SK-N-SH treated with all-trans-retinoic acid at 6 μM for 48 hours (cell line): Measurements from ENCODE around the gene SMCO4.

Source experiments
- ATAC-seq: fragments of 200-7000 bp; cut with Tn5 transposase; 3 replicates; pipeline ENCODE4 v1.9.1; 2020; ENCODE audit warnings: mild to moderate bottlenecking, moderate library complexity
- ARNTL ChIP-seq: fragments of 450-650 bp; formaldehyde crosslinking; IDR thresholded peaks from 2 replicates; pipeline ENCODE4 v1.5.0; 2020; ENCODE audit warnings: low read depth, mild to moderate bottlenecking, moderate library complexity, borderline replicate concordance
- BACH2 ChIP-seq: fragments of 250-450 bp; sonication (Bioruptor Pico); IDR thresholded peaks from 2 replicates; pipeline ENCODE4 v1.9.0; 2021; ENCODE audit warnings: mild to moderate bottlenecking, borderline replicate concordance
- CSDC2 ChIP-seq: fragments of 250-450 bp; sonication (Bioruptor Pico); IDR thresholded peaks from 2 replicates; pipeline ENCODE4 v1.5.0; 2020; ENCODE audit warnings: mild to moderate bottlenecking, moderate library complexity
- CSRNP3 ChIP-seq: fragments of 250-450 bp; sonication (Bioruptor Pico); IDR thresholded peaks from 2 replicates; pipeline ENCODE4 v1.5.1; 2021; ENCODE audit warnings: mild to moderate bottlenecking, moderate library complexity
- ESRRG ChIP-seq: fragments of 250-450 bp; sonication (Bioruptor Pico); IDR thresholded peaks from 2 replicates; pipeline ENCODE4 v1.6.1; 2021; ENCODE audit warnings: mild to moderate bottlenecking
- GLIS3 ChIP-seq: fragments of 250-450 bp; sonication (Bioruptor Pico); IDR thresholded peaks from 2 replicates; pipeline ENCODE4 v1.5.0; 2020; ENCODE audit warnings: mild to moderate bottlenecking, moderate library complexity
- ISL1 ChIP-seq: fragments of 250-450 bp; sonication (Bioruptor Pico); IDR thresholded peaks from 2 replicates; pipeline ENCODE4 v2.1.2; 2022; ENCODE audit warnings: mild to moderate bottlenecking, moderate library complexity
- OSR1 ChIP-seq: fragments of 250-450 bp; sonication (Bioruptor Pico); IDR thresholded peaks from 2 replicates; pipeline ENCODE4 v1.8.0; 2022; ENCODE audit warnings: moderate library complexity, mild to moderate bottlenecking, inconsistent platforms
- PATZ1 ChIP-seq: fragments of 250-450 bp; sonication (Bioruptor Pico); IDR thresholded peaks from 2 replicates; pipeline ENCODE4 v1.8.0; 2020; ENCODE audit warnings: mild to moderate bottlenecking, moderate library complexity, borderline replicate concordance
- PPARA ChIP-seq: fragments of 250-450 bp; sonication (Bioruptor Pico); IDR thresholded peaks from 2 replicates; pipeline ENCODE4 v1.5.0; 2020; ENCODE audit warnings: mild to moderate bottlenecking, borderline replicate concordance
- RARB ChIP-seq: fragments of 250-450 bp; sonication (Bioruptor Pico); IDR thresholded peaks from 2 replicates; pipeline ENCODE4 v1.8.0; 2021; ENCODE audit warnings: mild to moderate bottlenecking, moderate library complexity
- SNAI2 ChIP-seq: fragments of 250-450 bp; sonication (Bioruptor Pico); IDR thresholded peaks from 2 replicates; pipeline ENCODE4 v1.5.0; 2020; ENCODE audit warnings: mild to moderate bottlenecking, moderate library complexity
- TCF4 ChIP-seq: fragments of 250-450 bp; sonication (Bioruptor Pico); IDR thresholded peaks from 2 replicates; pipeline ENCODE4 v1.8.0; 2021; ENCODE audit warnings: mild to moderate bottlenecking, moderate library complexity, borderline replicate concordance
- TOX ChIP-seq: fragments of 250-450 bp; sonication (Bioruptor Pico); IDR thresholded peaks from 2 replicates; pipeline ENCODE4 v1.8.0; 2021; ENCODE audit warnings: mild to moderate bottlenecking, moderate library complexity, borderline replicate concordance
- TSHZ2 ChIP-seq: fragments of 250-450 bp; sonication (Bioruptor Pico); IDR thresholded peaks from 2 replicates; pipeline ENCODE4 v1.5.0; 2020; ENCODE audit warnings: mild to moderate bottlenecking, moderate library complexity
- ZFP30 ChIP-seq: fragments of 450-650 bp; formaldehyde crosslinking; IDR thresholded peaks from 2 replicates; pipeline ENCODE4 v1.5.0; 2022; ENCODE audit warnings: mild to moderate bottlenecking, moderate library complexity
- ZNF565 ChIP-seq: fragments of 450-650 bp; formaldehyde crosslinking; conservative IDR thresholded peaks from 2 replicates; pipeline ENCODE4 v1.5.0; 2020; ENCODE audit warnings: low read depth, mild to moderate bottlenecking, moderate library complexity
- ZNF70 ChIP-seq: fragments of 450-650 bp; formaldehyde crosslinking; IDR thresholded peaks from 2 replicates; pipeline ENCODE4 v1.5.0; 2020; ENCODE audit warnings: mild to moderate bottlenecking, moderate library complexity
- ZNF8 ChIP-seq: fragments of 450-650 bp; formaldehyde crosslinking; IDR thresholded peaks from 2 replicates; pipeline ENCODE4 v1.5.0; 2020; ENCODE audit warnings: mild to moderate bottlenecking, moderate library complexity
- TF ChIP-seq, protein P1 (sequence below): fragments of 250-450 bp; sonication (Bioruptor Pico); IDR thresholded peaks from 2 replicates; pipeline ENCODE4 v1.8.0; 2021; ENCODE audit warnings: low read depth, mild to moderate bottlenecking, moderate library complexity, borderline replicate concordance
- TF ChIP-seq, protein P2 (sequence below): fragments of 250-450 bp; sonication (Bioruptor Pico); IDR thresholded peaks from 2 replicates; pipeline ENCODE4 v1.5.1; 2020; ENCODE audit warnings: low read depth, mild to moderate bottlenecking, moderate library complexity

Gene SMCO4

DNA sequence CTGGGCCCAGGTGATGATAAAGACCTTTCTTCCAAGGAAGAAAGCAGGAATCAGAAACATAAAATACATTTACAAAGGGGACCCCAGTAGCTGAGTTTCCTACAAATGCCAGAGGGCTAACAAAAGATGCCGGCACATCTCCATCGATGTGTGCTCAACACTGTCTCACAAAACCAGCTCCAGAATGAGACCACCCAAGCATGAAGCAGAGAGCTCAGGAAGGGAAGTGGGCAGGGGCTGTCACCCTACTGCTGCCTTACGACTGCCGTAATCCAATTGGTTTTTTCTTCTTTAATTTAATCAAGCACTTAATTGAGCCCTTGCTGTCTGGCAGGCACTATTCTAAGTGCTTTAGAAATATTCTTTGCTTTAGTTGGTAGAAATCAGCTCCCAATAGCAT lies 26.1 kb downstream of the SMCO4 start:
- TF ChIP-seq ARNTL: no peak
- TF ChIP-seq ESRRG (CRISPR knock-in tag): no peak
- ATAC-seq: no peak

GRCh38 chr11:93515441-93516025 lies 27.7 kb downstream of the SMCO4 start:
- TF ChIP-seq BACH2: no peak
- TF ChIP-seq ZFP30 (CRISPR knock-in tag): no peak
- no peak for TF ChIP-seq TOX
- TF ChIP-seq ISL1: no peak
- TF ChIP-seq PATZ1 (CRISPR knock-in tag): no peak
- TF ChIP-seq RARB: no peak
- no peak for TF ChIP-seq CSRNP3 (CRISPR knock-in tag)
- TF ChIP-seq, protein P1, sequence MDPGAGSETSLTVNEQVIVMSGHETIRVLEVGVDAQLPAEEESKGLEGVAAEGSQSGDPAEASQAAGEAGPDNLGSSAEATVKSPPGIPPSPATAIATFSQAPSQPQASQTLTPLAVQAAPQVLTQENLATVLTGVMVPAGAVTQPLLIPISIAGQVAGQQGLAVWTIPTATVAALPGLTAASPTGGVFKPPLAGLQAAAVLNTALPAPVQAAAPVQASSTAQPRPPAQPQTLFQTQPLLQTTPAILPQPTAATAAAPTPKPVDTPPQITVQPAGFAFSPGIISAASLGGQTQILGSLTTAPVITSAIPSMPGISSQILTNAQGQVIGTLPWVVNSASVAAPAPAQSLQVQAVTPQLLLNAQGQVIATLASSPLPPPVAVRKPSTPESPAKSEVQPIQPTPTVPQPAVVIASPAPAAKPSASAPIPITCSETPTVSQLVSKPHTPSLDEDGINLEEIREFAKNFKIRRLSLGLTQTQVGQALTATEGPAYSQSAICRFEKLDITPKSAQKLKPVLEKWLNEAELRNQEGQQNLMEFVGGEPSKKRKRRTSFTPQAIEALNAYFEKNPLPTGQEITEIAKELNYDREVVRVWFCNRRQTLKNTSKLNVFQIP (CRISPR knock-in tag): no peak
- TF ChIP-seq, all 23 proteins: peak for 0
- no peak for ATAC-seq

DNA sequence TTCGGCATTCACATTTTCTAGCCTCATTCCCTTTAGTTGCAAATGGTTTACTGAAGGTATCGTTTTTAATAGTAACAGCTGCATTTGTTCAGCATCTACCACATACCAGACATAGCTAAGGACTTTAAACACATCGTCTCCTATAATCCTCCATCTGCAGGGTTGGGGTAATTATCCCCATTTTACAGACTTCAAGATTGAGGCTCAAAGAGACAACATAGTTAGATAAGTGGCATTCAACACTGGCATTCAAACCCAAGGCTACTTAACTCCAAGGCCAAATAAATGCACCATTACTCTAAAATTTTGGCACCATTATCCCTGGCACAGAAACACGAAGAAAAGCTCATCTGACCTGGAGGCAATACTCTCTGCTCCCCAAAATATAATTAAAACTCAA lies 28.5 kb downstream of the SMCO4 start:
- ATAC-seq: no peak
- TF ChIP-seq TSHZ2 (CRISPR knock-in tag) (no peak), GLIS3 (CRISPR knock-in tag) (no peak)
- TF ChIP-seq, protein P2, sequence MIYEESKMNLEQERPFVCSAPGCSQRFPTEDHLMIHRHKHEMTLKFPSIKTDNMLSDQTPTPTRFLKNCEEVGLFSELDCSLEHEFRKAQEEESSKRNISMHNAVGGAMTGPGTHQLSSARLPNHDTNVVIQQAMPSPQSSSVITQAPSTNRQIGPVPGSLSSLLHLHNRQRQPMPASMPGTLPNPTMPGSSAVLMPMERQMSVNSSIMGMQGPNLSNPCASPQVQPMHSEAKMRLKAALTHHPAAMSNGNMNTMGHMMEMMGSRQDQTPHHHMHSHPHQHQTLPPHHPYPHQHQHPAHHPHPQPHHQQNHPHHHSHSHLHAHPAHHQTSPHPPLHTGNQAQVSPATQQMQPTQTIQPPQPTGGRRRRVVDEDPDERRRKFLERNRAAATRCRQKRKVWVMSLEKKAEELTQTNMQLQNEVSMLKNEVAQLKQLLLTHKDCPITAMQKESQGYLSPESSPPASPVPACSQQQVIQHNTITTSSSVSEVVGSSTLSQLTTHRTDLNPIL (CRISPR knock-in tag): no peak

GRCh38 chr11:93513772-93514171 lies 29.4 kb downstream of the SMCO4 start:
- peak; percentile 40; the same call in 1 of the 3 replicates for ATAC-seq
- TF ChIP-seq PPARA: no peak
- peak; percentile 71; the same call in 1 of the 2 replicates for TF ChIP-seq CSRNP3 (CRISPR knock-in tag)
- TF ChIP-seq ZNF8 (CRISPR knock-in tag): peak; percentile 42; the same call in 1 of the 2 replicates
- TF ChIP-seq CSDC2 (CRISPR knock-in tag): no peak
- TF ChIP-seq ZNF565 (CRISPR knock-in tag): no peak
- TF ChIP-seq, protein P2 (CRISPR knock-in tag): no peak
- TF ChIP-seq TSHZ2 (CRISPR knock-in tag): peak; percentile 94
- TF ChIP-seq ZNF70: peak; percentile 77
- TF ChIP-seq GLIS3 (CRISPR knock-in tag): 0 out of 2 replicates have a peak, but pooled peaks have one; percentile 14
- peak; percentile 99 for TF ChIP-seq TCF4
- TF ChIP-seq OSR1: no peak
- 0 out of 2 replicates have a peak, but pooled peaks have one; percentile 21 for TF ChIP-seq SNAI2
